DOHH2 (cell line): ENCODE data around the gene DDX43.

Experiments used
- H3F3A ChIP-seq: fragments of 200-600 bp; sonication (generic), shearing (Covaris generic); 2 replicates; pipeline ENCODE4 v1.6.0; 2016; ENCODE audit warnings: antibody characterized with exemption, mild to moderate bottlenecking; ENCODE audit not compliant: control insufficient read depth, insufficient read depth
- H3K27ac ChIP-seq: fragments of 200-600 bp; sonication (generic); 2 replicates; pipeline ENCODE4 v1.5.1; 2014; ENCODE audit warnings: low read depth, mild to moderate bottlenecking, low read length, moderate library complexity
- H3K27me3 ChIP-seq: fragments of 200-600 bp; sonication (generic); 2 replicates; pipeline ENCODE4 v1.6.1; 2014; ENCODE audit warnings: mild to moderate bottlenecking, low read length, mixed read lengths; ENCODE audit not compliant: control insufficient read depth
- H3K36me3 ChIP-seq: fragments of 200-600 bp; sonication (generic); 2 replicates; pipeline ENCODE4 v1.6.1; 2014; ENCODE audit warnings: mild to moderate bottlenecking, low read length, moderate library complexity, mixed read lengths; ENCODE audit not compliant: control insufficient read depth
- H3K4me1 ChIP-seq: fragments of 200-600 bp; sonication (generic); 2 replicates; pipeline ENCODE4 v1.6.1; 2014; ENCODE audit warnings: mild to moderate bottlenecking, low read length, mixed read lengths; ENCODE audit not compliant: control insufficient read depth
- H3K4me2 ChIP-seq: fragments of 200-600 bp; sonication (generic); 2 replicates; pipeline ENCODE4 v1.6.0; 2014; ENCODE audit warnings: mild to moderate bottlenecking, low read length, moderate library complexity
- H3K4me3 ChIP-seq: fragments of 200-600 bp; sonication (generic); 2 replicates; pipeline ENCODE4 v1.5.1; 2014; ENCODE audit warnings: mild to moderate bottlenecking, low read length, mixed read lengths
- H3K79me2 ChIP-seq: fragments of 200-600 bp; sonication (generic); 2 replicates; pipeline ENCODE4 v1.6.1; 2014; ENCODE audit warnings: mild to moderate bottlenecking, low read length, mixed read lengths; ENCODE audit not compliant: control insufficient read depth
- H3K9me2 ChIP-seq: fragments of 200-600 bp; sonication (generic); replicated peaks from 2 replicates; pipeline ENCODE4 v1.6.1; 2014; ENCODE audit warnings: mild to moderate bottlenecking, low read length, mixed read lengths; ENCODE audit not compliant: control insufficient read depth
- H3K9me3 ChIP-seq: fragments of 200-600 bp; sonication (generic); 2 replicates; pipeline ENCODE4 v1.6.1; 2014; ENCODE audit warnings: antibody characterized with exemption, low read length, mixed read lengths; ENCODE audit not compliant: control insufficient read depth, insufficient read depth
- H4K20me1 ChIP-seq: fragments of 200-600 bp; sonication (generic); 2 replicates; pipeline ENCODE4 v1.6.0; 2014; ENCODE audit warnings: low read depth, mild to moderate bottlenecking, antibody characterized with exemption, low read length, moderate library complexity; ENCODE audit not compliant: control insufficient read depth, insufficient read depth
- CTCF ChIP-seq: fragments of 200-600 bp; sonication (generic); IDR thresholded peaks from one replicate; pipeline ENCODE4 v1.5.1; 2014; ENCODE audit warnings: antibody characterized with exemption, mild to moderate bottlenecking, low read depth, low read length; ENCODE audit not compliant: poor library complexity, severe bottlenecking
- EZH2phosphoT487 ChIP-seq: fragments of 200-600 bp; sonication (generic); IDR thresholded peaks from 2 replicates; pipeline ENCODE4 v1.6.1; 2017; ENCODE audit warnings: borderline replicate concordance, mild to moderate bottlenecking, antibody characterized with exemption, low read length, moderate library complexity, mixed read lengths

Gene DDX43

GRCh38 chr6:73363537-73363875 is 31.1 kb upstream of the DDX43 start:
- no peak overlapping the region for H3K4me2 ChIP-seq
- H3K79me2 ChIP-seq: no peaks in the 10 kb centered on the region
- H3K4me1 ChIP-seq: no peaks in the 10 kb centered on the region
- H3K27ac ChIP-seq: no peak overlapping the region
- no peak for TF ChIP-seq CTCF
- TF ChIP-seq EZH2phosphoT487: no peak
- H3K36me3 ChIP-seq: no peaks in the 10 kb centered on the region
- no peaks in the 10 kb centered on the region for H3K9me3 ChIP-seq
- H3K27me3 ChIP-seq: no peaks in the 10 kb centered on the region
- no peak overlapping the region for H3K4me3 ChIP-seq
- H3F3A ChIP-seq: no peaks in the 10 kb centered on the region
- no peaks in the 10 kb centered on the region for H3K9me2 ChIP-seq
- H4K20me1 ChIP-seq: no peaks in the 10 kb centered on the region

GRCh38 chr6:73364121-73364520 is 30.5 kb upstream of the DDX43 start:
- H3K27ac ChIP-seq: no peak overlapping the region
- no peak overlapping the region for H3K4me2 ChIP-seq
- H3K27me3 ChIP-seq: no peaks in the 10 kb centered on the region
- TF ChIP-seq CTCF (no peak), EZH2phosphoT487 (no peak)
- no peaks in the 10 kb centered on the region for H3K4me1 ChIP-seq
- H3K9me2 ChIP-seq: no peaks in the 10 kb centered on the region
- H3K9me3 ChIP-seq: no peaks in the 10 kb centered on the region
- H3K36me3 ChIP-seq: no peaks in the 10 kb centered on the region
- no peaks in the 10 kb centered on the region for H3K79me2 ChIP-seq
- H3F3A ChIP-seq: no peaks in the 10 kb centered on the region
- no peak overlapping the region for H3K4me3 ChIP-seq
- no peaks in the 10 kb centered on the region for H4K20me1 ChIP-seq

GRCh38 chr6:73364549-73364948 is 30.1 kb upstream of the DDX43 start:
- H3K27ac ChIP-seq: no peak overlapping the region
- no peaks in the 10 kb centered on the region for H3F3A ChIP-seq
- H4K20me1 ChIP-seq: no peaks in the 10 kb centered on the region
- H3K9me3 ChIP-seq: no peaks in the 10 kb centered on the region
- H3K4me2 ChIP-seq: no peak overlapping the region
- H3K27me3 ChIP-seq: no peaks in the 10 kb centered on the region
- H3K4me3 ChIP-seq: no peak overlapping the region
- no peaks in the 10 kb centered on the region for H3K9me2 ChIP-seq
- H3K36me3 ChIP-seq: no peaks in the 10 kb centered on the region
- H3K4me1 ChIP-seq: no peaks in the 10 kb centered on the region
- H3K79me2 ChIP-seq: no peaks in the 10 kb centered on the region
- TF ChIP-seq CTCF (no peak), EZH2phosphoT487 (no peak)
